ENCODE results near the gene SMU1. TPM values are rescaled to one million over a fixed set of nuclear protein-coding genes. Genes with fewer than 3 reads are reported as not detected.
"Not testable (repeated sequence)": the region's sequence is repeated elsewhere in the genome, so short reads cannot be mapped to it uniquely, and the experiment has no call there.

SMU1 gene
- total RNA-seq, 2 donors from 2014 or later: 5.6 to 8.6 TPM

DNA sequence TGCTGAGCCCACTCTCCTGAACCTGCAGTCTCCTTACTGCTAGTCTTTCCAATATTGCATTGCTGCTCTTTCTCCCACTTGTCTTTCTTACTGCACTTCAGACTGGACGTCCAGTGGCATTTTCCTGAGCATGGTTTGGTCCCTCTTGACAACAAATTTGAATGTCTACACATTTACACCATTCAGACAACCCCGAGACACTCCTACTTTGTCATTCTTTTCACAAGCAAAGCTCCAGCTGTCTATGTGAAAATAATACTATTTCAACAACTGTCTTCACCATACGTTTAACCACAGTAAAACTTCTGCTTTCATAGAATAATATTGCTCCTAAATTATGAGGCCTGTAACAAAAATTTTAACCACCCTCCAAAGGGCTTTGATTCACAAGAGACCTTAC lies 64.6 kb downstream of the SMU1 start:
- Histone ChIP-seq H3K4me1 (no peaks in the 10 kb centered on the region), H3K27me3 (no peaks in the 10 kb centered on the region), H3K4me3 (no peak overlapping the region), H3K36me3 (replicated peaks in 1 of 2; ENCODE audit: insufficient read depth in 1 of 2, low read depth in 2 of 2) (no peaks in the 10 kb centered on the region), H3K9me3 (no peaks in the 10 kb centered on the region), H3K27ac (no peak overlapping the region)
- ATAC-seq (no peak), DNase-seq (no peak)
- no peak for TF ChIP-seq CTCF (IDR thresholded peaks at IDR 0.05)
- TF ChIP-seq POLR2A (IDR thresholded peaks at IDR 0.05): no peak
- intact Hi-C loops (cut with DNase I): no loop called here
- 70 to 81% methylated on average over 3 of the region's 3 CpGs for WGBS, 2 donors

DNA sequence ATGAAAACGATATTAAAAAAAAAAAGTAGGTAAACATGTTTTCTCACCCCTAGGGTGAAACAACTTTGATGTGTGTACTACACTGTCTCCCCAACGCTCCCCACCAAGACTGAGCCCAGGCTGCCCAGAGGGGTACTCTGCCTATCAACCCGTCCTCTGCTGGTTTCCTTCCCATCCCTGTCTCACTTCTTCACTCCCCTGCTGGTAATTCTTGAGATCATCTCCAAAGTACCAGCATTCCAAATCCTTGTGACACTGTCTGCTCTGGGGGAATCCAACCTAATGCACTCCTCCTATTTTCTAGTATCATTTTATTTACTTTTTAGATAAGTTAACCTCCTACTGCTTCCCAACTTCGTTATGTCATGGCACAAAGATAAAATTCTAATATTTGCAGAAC lies 68.7 kb downstream of the SMU1 start:
- 81 to 82% methylated on average over 4 of the region's 4 CpGs for WGBS, 2 donors
- H3K4me3 ChIP-seq: no peak overlapping the region
- ATAC-seq (no peak), DNase-seq (no peak)
- H3K9me3 ChIP-seq: no peaks in the 10 kb centered on the region
- H3K36me3 ChIP-seq (replicated peaks in 1 of 2; ENCODE audit: insufficient read depth in 1 of 2, low read depth in 2 of 2): no peaks in the 10 kb centered on the region
- no peak overlapping the region for H3K27ac ChIP-seq
- H3K4me1 ChIP-seq: no peaks in the 10 kb centered on the region
- no peak for TF ChIP-seq CTCF (IDR thresholded peaks at IDR 0.05)
- TF ChIP-seq POLR2A (IDR thresholded peaks at IDR 0.05): no peak
- H3K27me3 ChIP-seq: no peaks in the 10 kb centered on the region
- intact Hi-C loops (cut with DNase I): no loop called here

DNA sequence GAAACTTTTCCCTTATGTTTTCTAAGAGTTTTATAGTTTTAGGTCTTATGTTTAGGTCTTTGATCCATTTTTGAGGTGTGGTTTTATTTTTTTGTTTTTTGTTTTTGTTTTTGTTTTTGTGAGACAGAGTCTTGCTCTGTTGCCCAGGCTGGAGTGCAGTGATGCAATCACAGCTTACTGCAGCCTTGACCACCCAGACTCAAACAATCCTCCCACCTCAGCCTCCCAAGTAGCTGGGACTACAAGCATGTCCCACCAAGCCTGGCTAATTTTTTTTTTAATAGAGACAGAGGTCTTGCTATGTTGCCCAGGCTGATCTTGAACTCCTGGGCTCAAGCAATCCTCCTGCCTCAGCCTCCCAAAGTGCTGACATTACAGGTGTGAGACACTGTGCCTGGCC lies 71.1 kb downstream of the SMU1 start:
- H3K9me3 ChIP-seq; H3K4me3 ChIP-seq; H3K27me3 ChIP-seq; H3K27ac ChIP-seq; DNase-seq; H3K36me3 ChIP-seq (replicated peaks in 1 of 2; ENCODE audit: insufficient read depth in 1 of 2, low read depth in 2 of 2); intact Hi-C loops (cut with DNase I); H3K4me1 ChIP-seq; ATAC-seq: not testable (repeated sequence)

- H3K36me3 ChIP-seq (replicated peaks in 1 of 2; ENCODE audit: insufficient read depth in 1 of 2, low read depth in 2 of 2); H3K9me3 ChIP-seq; ATAC-seq; DNase-seq; intact Hi-C loops (cut with DNase I); H3K27me3 ChIP-seq: not testable (repeated sequence)
- WGBS, 2 donors: 6 to 13% methylated on average over 12 of the region's 12 CpGs
- Histone ChIP-seq H3K4me3 (peak overlapping the region; percentile 27 to 35), H3K4me1 (peaks cover 11% of the 10 kb centered on the region), H3K27ac (peak overlapping the region in 3 of 4 donors; percentile 73 to 88 (median 84))
Measured at GRCh38 chr9:33000682-33001055, 75.8 kb downstream of the SMU1 start.

GRCh38 chr9:32992595-32993238 lies 83.8 kb downstream of the SMU1 start:
- peaks cover 15% of the 10 kb centered on the region for H3K4me1 ChIP-seq
- intact Hi-C loops (cut with DNase I): no loop called here

More at GRCh38 chr9:32992595-32993238, 83.8 kb downstream of the SMU1 start:
- WGBS, 2 donors: 60 to 71% methylated on average over 3 of the region's 3 CpGs
- ATAC-seq: no peak
- no peaks in the 10 kb centered on the region for H3K9me3 ChIP-seq
- TF ChIP-seq POLR2A (IDR thresholded peaks at IDR 0.05) (no peak), CTCF (IDR thresholded peaks at IDR 0.05) (no peak)
- H3K36me3 ChIP-seq (replicated peaks in 1 of 2; ENCODE audit: insufficient read depth in 1 of 2, low read depth in 2 of 2): peaks cover 0 to 11% of the 10 kb centered on the region in 2 donors
- no peaks in the 10 kb centered on the region for H3K27me3 ChIP-seq
- no peak overlapping the region for H3K4me3 ChIP-seq
- H3K27ac ChIP-seq: no peak overlapping the region
- no peak for DNase-seq
